Measurements from ENCODE around the gene DDI1. TPM values are rescaled to one million over a fixed set of nuclear protein-coding genes. Genes with fewer than 3 reads are reported as not detected.
A peak's percentile ranks its signal among the peaks of the same experiment; 100 is the strongest.

The DDI1 gene
- total and polyA plus RNA-seq, 8 donors, result not detected

GRCh38 chr11:104075091-104075490 lies 38.7 kb downstream of the DDI1 start:
- H3K9me3 ChIP-seq, result no peaks in the 10 kb centered on the region
- intact Hi-C loops (cut with DNase I), result no loop called here
- no peak for ATAC-seq
- H3K4me3 ChIP-seq, result no peak overlapping the region
- no peak for DNase-seq
- no peaks in the 10 kb centered on the region for H3K36me3 ChIP-seq
- no peak overlapping the region for H3K27ac ChIP-seq
- H3K4me1 ChIP-seq, result peaks cover 0 to 18% of the 10 kb centered on the region in 2 donors
- H3K27me3 ChIP-seq, result no peaks in the 10 kb centered on the region
- no peak for TF ChIP-seq CTCF (IDR thresholded peaks at IDR 0.05)

- peak overlapping the region in 1 of 2 donors; percentile 49 for H3K27ac ChIP-seq
- peaks cover 0 to 18% of the 10 kb centered on the region in 2 donors for H3K4me1 ChIP-seq
- no peak for DNase-seq
- H3K9me3 ChIP-seq, result no peaks in the 10 kb centered on the region
- no peaks in the 10 kb centered on the region for H3K36me3 ChIP-seq
- no peak for TF ChIP-seq CTCF (IDR thresholded peaks at IDR 0.05)
- H3K27me3 ChIP-seq, result no peaks in the 10 kb centered on the region
- no peak for ATAC-seq
- intact Hi-C loops (cut with DNase I), result no loop called here
- H3K4me3 ChIP-seq, result no peak overlapping the region
These were observed 39.3 kb downstream of the DDI1 start for GRCh38 chr11:104075706-104076105.

- intact Hi-C loops (cut with DNase I), result no loop called here
- TF ChIP-seq CTCF (IDR thresholded peaks at IDR 0.05), result no peak
- peak overlapping the region in 1 of 2 donors; percentile 49 for H3K27ac ChIP-seq
- peaks cover 0 to 18% of the 10 kb centered on the region in 2 donors for H3K4me1 ChIP-seq
- H3K36me3 ChIP-seq, result no peaks in the 10 kb centered on the region
- ATAC-seq (no peak), DNase-seq (no peak)
- no peak overlapping the region for H3K4me3 ChIP-seq
- no peaks in the 10 kb centered on the region for H3K27me3 ChIP-seq
- H3K9me3 ChIP-seq, result no peaks in the 10 kb centered on the region
These were observed 40.0 kb downstream of the DDI1 start for GRCh38 chr11:104076455-104076854.

GRCh38 chr11:104078245-104078644 lies 41.8 kb downstream of the DDI1 start:
- DNase-seq, result no peak
- peaks cover 0 to 18% of the 10 kb centered on the region in 2 donors for H3K4me1 ChIP-seq
- no peaks in the 10 kb centered on the region for H3K27me3 ChIP-seq
- no peak for TF ChIP-seq CTCF (IDR thresholded peaks at IDR 0.05)
- H3K9me3 ChIP-seq, result no peaks in the 10 kb centered on the region
- no peak overlapping the region for H3K27ac ChIP-seq
- no peaks in the 10 kb centered on the region for H3K36me3 ChIP-seq
- H3K4me3 ChIP-seq, result no peak overlapping the region
- intact Hi-C loops (cut with DNase I), result no loop called here
- ATAC-seq, result no peak

- Histone ChIP-seq H3K27me3 (no peaks in the 10 kb centered on the region), H3K4me1 (peaks cover 0 to 18% of the 10 kb centered on the region in 2 donors), H3K4me3 (no peak overlapping the region), H3K9me3 (no peaks in the 10 kb centered on the region), H3K36me3 (no peaks in the 10 kb centered on the region), H3K27ac (no peak overlapping the region)
- DNase-seq, result no peak
- intact Hi-C loops (cut with DNase I), result no loop called here
- no peak for ATAC-seq
- TF ChIP-seq CTCF (IDR thresholded peaks at IDR 0.05), result no peak
These were observed 42.6 kb downstream of the DDI1 start for GRCh38 chr11:104078995-104079394.
